Tibial nerve (tissue), 4 donors: ENCODE measurements around the gene CENPP.

Experiments used
- EP300 ChIP-seq, 2 donors: sonication (generic); formaldehyde crosslinking; IDR thresholded peaks; one replicate each; pipeline ENCODE4 v1.6.1; 2017; ENCODE audit warnings: antibody characterized with exemption in 2 of 2, mild to moderate bottlenecking in 1 of 2
- POLR2A ChIP-seq, 2 donors: fragments of 450-650 bp; IDR thresholded peaks; one replicate each; pipeline ENCODE4 v1.6.1; 2017; ENCODE audit warnings: antibody characterized with exemption in 2 of 2, mild to moderate bottlenecking in 2 of 2, moderate library complexity in 2 of 2
- TF ChIP-seq, protein P1 (sequence below), 5 experiments: fragments of 200-600 bp in 3 of 5; fragments of 450-650 bp in 2 of 5; sonication (generic) in 3 of 5; IDR thresholded peaks; one replicate each; pipeline ENCODE4 v1.5.1; 2016 to 2019; ENCODE audit warnings: antibody characterized with exemption in 5 of 5, mild to moderate bottlenecking in 3 of 5, moderate library complexity in 2 of 5

DNA sequence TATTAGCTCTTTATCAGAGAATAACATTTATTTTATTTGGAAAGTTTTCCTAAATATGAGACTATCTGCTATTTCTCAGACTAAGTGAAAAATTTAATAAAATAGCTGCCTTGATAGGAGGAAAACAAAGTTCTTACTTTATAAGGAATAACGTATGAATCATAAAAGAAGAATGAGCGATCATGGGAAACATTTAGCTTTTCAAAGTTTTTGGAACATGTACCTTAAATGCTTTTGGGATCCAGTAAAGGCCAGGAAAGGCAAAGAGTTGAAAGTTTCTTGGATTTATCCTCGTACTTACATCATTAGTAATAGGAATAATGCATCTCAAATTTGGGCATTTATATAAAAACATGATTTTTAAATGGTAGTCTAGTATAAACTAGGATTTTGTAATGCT lies 59.2 kb downstream of the CENPP start:
- TF ChIP-seq, protein P1, sequence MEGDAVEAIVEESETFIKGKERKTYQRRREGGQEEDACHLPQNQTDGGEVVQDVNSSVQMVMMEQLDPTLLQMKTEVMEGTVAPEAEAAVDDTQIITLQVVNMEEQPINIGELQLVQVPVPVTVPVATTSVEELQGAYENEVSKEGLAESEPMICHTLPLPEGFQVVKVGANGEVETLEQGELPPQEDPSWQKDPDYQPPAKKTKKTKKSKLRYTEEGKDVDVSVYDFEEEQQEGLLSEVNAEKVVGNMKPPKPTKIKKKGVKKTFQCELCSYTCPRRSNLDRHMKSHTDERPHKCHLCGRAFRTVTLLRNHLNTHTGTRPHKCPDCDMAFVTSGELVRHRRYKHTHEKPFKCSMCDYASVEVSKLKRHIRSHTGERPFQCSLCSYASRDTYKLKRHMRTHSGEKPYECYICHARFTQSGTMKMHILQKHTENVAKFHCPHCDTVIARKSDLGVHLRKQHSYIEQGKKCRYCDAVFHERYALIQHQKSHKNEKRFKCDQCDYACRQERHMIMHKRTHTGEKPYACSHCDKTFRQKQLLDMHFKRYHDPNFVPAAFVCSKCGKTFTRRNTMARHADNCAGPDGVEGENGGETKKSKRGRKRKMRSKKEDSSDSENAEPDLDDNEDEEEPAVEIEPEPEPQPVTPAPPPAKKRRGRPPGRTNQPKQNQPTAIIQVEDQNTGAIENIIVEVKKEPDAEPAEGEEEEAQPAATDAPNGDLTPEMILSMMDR (IDR thresholded peaks at IDR 0.05) = no peak
- TF ChIP-seq EP300 (IDR thresholded peaks at IDR 0.05) = no peak
- TF ChIP-seq POLR2A (IDR thresholded peaks at IDR 0.05) = no peak
